ENCODE results near the gene FAM149A.
A peak's percentile ranks its signal among the peaks of the same experiment; 100 is the strongest.

Gene FAM149A

DNA sequence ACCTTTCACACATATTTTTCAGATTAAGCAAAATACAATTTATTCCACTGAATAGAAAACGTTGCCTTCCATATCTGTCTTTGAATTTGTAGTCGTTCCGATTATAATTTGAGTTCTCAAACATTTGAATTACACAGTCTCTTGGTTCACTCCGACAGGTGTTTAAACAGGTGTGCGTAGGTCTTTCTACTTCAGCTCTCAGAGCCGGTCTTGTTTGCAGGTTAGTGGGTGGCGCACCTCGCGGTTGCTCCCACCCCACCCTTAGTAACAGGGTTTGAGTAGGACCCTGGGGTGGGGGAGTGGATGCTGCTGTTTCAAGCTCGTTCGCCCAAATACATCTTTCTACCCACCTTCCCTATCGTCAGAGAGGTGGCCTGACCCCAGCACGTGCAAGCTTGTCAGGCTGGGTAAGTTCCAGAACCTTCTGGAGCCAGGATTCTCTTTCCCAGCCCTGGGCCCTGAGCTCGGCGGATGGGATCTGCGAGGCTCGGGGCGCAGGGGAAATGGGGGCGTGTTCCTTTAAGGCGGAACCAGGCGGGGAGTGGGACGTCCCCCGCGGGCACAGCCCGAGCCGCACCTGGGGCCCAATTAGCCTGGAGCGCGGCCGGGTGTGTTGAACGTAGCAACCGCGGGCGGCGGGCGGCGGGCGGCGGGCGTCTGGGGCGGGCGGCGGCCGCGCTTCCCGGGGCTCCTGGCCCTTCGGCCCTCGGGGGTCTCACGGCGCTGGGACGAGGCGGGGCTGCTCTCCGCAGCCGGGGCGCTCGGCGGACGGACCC is at the start of gene FAM149A:
FAM149A (plus strand) TSS at position 591 of the 776 bp plus-strand sequence.
- peak; percentile 19 to 50 for DNase-seq (ENCODE audit: low read depth in 2 of 2)

DNA sequence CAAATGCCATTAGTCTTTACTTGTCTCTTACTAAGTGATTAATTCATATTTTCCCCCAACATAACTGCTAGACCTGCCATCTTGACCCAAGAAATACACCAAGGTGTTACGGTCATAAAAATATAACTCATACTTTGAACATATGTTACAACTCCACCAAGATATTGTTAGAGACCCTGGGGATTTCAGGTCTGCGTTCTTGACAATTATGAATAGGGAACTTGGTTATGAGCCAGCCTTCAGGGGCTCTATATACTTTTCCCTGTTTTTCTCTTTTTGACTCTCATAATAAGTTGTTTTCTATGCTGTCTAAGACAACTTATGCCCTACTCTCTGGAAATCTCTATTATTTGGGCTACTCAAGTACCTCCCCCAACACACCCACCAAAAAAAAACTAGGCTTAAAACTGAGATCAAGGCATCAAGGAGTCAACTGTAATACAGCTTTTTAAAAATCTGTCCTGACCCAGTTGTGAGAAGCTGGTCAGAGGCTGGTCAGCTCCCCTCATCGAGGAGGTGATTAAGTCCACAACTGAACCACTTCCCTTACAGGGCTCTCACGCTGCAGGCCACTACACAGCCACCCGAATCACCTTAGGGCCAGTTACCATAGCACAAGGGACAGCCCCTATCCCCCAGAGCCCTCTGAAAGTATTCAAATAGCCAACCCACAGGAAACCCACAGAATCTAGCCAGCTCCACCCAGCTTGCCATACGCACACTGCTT is 46.1 kb upstream of the FAM149A start:
- no peak for DNase-seq (ENCODE audit: low read depth in 2 of 2)

DNA sequence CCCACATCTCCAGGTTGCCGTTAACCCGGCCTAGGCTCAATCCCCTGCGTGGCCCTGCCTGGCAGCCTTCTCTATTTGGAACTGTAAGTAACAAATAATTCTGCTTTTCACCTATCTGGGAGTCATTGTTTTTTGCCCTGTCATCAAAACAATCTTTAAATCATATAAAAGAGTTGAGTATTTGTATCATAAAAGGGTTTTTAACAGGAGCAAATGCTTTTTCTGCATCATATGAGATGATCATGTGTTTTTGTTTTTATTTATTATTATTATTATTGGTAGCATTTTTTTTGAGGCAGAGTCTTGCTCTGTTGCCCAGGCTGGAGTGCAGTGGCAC is 45.6 kb upstream of the FAM149A start:
- DNase-seq (ENCODE audit: low read depth in 2 of 2): no peak

DNA sequence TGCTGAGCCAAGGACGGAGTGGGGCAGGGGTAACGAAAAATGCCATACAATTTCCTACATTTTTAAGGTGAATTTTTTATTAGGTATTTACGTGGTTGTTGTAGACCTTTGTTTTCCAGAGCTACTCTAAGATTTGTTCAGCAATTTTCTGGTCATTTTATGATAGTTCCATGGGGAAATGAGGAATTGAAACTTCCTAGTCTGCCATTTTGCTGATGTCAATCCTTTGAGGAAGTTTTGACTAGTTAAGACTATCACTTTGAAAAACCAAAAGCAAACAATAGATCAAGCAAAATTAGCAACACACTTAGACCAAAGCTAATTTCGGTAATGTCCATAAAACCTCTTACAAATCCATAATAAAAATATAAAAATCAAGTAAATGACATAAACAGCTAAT is 42.6 kb upstream of the FAM149A start:
- no peak for DNase-seq (ENCODE audit: low read depth in 2 of 2)

DNA sequence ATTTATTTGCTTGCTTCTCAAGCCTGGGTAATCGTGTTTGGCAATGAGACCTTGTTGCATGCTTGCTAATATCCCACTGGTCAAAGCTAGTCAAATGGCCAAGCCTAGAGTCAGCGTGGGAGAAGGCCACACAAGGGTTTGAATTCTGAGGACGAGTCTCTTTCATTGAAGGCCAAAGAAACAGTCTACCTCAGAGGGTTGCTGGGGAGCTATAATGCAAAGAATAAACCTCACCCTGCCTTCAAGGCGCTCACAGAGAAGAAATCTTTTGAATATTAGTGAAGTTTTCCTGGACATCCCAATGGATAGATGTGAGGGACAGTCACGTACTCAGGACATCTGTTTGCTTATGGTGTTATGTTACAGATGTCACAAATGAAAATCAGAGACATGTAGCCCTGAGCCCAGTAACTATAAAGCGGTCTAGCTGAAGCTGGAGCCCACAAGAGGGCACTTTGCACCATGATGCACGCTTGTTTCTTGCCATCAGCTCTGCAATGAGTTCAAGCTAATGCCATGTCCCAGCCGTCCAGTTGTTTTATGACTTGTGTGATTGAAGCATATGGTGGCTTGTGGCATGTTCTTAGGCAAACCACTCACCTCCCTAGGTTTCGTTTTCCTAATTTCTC is 36.6 kb upstream of the FAM149A start:
- no peak for DNase-seq (ENCODE audit: low read depth in 2 of 2)

DNA sequence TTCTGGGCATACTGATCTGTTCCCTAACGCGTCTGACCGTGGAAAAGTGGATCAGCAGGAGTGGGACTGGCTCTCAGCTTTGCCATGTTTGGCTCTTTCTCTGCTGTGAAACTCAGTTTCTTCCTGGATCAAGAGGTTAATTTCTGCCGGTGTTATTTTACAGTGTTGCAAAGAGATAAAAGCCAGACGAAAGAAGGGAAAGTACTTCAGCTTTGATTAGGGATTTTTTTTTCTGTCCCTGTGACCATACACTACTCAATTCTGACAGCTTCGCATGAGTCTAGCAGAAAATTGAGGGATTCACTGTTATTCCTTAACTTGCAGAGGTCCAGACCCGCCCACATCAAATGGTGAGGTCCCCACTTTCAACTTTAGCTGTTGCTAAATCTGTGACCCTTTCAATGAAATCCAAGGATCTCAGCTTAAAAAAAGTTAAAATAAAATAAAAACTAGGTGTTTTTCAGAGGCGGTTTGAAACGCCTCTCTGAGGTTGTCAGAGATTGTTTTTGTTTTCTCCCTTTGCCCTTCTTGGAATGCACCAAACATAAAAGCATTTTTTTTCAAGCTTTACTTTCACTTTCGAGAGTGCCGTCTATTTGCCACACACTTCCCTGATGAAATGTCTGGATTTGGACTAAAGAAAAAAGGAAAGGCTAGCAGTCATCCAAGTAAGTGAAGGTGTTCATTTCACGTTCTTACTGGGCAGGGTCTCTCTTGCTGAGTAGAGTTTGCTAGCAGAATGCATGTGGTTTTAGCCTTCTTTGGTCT is 35.7 kb upstream of the FAM149A start, which contains the start of gene TLR3:
TLR3 (plus strand) TSS at position 576 of the 768 bp plus-strand sequence. CDS start 7,464 bp downstream, outside the sequence.
- DNase-seq (ENCODE audit: low read depth in 2 of 2): no peak

DNA sequence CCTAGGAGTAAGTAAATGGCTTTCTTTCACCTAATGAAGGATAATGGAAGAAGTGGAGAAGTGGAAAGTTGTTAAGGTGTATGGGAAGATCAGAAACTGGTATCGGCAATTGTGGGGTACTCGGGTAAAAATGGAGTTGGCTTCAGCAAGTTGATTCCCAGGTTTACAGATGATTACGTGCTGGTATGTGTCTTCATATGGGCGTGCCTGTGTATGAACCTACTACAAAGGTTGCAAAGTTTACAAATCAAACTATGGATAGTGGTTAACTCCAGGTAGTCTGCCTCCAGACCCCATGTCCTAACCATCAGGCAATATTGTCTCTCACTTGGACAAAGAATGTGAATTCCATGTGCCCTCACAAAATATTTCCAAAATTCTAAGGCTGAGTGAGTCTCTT is 34.8 kb upstream of the FAM149A start:
- no peak for DNase-seq (ENCODE audit: low read depth in 2 of 2)

DNA sequence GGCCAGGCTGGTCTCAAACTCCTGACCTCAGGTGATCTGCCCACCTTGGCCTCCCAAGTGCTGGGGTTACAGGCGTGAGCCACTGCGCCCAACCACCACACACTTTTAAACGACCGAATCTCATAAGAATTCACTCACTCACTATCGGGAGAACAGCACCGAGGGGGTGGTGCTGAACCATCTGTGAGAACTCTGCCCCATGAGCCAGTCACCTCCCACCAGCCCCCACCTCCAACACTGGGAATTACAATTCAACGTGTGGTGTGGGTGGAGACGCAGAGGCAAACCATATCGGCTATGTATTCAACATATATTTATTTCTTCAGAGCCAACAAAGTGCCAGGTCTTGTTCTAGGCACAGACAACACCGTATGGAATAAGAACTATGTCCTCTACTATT is 32.0 kb upstream of the FAM149A start:
- no peak for DNase-seq (ENCODE audit: low read depth in 2 of 2)

DNA sequence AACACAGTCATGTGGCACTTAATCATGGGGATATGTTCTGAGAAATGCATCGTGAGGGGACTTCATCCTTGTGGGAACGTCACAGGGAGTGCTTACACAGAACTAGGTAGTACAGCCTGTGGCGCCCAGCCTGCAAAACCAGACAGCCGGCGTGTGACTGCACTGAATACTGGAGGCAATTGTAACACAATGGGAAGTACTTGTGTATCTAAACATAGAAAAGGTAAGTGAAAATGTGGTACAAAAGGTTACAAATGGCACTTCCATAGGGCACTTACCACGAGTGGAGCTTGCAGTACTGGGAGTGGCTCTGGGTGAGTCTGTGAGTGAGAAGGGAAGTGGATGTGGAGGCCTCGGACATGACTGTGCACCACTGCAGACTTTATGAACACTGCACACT is 30.3 kb upstream of the FAM149A start:
- no peak for DNase-seq (ENCODE audit: low read depth in 2 of 2)

DNA sequence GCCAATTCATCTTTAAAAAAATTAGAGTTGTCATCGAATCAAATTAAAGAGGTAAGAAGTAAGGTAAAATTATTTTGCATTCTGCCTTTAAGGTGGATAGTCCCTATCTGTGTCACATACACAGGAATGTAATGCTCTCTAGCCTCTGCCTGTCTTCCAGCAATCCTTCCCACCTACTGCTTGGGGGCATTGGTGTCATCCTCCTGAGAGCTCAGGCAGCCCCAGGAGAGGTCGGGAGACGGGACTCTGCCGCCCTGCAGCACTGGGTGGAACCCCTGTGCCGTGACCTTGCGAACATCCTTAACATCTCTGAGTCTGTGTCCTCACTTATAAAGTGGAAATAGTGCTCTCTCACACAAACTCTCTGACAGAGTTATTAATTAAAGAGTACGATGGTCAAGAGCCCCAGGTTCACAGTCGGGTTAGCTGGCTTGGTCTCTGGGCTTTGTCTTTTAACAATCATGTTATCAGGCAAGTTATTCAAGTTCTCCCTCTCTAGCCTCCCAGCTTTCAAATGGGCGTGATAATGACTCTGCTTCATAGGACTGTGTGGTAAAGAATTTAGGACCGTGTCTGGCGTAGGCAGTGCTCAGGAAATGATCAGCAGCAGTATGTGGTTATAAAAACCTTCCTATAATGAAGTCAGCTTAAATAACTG is 25.4 kb upstream of the FAM149A start:
- no peak for DNase-seq (ENCODE audit: low read depth in 2 of 2)

DNA sequence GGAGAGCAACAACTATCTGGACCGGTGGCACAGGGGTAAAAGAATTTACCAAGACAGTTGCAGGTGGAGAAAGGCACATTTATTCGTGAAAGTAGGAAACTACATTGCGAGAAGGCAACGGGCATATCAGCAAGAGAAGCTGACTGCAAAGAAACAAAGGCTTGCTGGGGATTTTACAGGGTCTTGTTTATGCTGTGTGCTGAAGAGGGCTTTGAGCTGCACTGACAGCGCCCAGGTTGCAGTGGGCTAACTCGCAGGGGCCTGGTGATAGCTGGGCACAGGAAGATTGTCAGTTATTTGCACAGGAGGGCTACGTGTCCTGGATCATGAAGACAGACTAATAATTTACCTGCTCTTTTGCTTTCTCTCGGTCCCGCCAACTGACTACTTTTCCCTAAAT is 24.8 kb upstream of the FAM149A start:
- DNase-seq (ENCODE audit: low read depth in 2 of 2): no peak

DNA sequence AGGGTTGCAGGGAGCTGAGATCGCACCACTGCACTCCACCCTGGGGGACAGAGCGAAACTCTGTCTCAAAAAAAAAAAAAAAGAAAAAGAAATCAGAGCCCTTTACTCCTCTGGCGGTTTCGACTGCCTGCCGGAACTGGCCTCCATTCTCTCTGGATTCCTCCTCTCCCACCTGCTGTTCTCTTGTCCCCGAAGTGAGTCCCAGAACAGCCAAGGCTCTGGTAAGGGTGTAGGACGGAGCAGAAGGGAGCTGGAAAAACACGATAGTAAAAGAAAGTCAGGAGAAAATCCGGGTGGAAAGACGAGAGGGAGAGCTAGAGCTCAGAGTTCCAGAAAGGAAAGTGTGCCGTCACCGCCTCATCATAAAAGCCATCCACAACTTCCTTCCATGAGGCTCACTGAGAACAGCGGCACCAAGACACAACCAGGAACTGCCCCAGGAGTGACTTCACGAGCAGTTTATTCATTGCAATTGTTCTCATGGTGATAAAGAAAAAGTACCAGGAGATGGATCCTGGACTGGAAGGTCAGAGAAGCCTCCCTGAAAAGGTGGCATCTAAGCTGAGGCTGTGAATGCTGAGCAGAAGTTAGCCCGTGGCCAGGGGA is 23.2 kb upstream of the FAM149A start:
- DNase-seq (ENCODE audit: low read depth in 2 of 2): no peak

DNA sequence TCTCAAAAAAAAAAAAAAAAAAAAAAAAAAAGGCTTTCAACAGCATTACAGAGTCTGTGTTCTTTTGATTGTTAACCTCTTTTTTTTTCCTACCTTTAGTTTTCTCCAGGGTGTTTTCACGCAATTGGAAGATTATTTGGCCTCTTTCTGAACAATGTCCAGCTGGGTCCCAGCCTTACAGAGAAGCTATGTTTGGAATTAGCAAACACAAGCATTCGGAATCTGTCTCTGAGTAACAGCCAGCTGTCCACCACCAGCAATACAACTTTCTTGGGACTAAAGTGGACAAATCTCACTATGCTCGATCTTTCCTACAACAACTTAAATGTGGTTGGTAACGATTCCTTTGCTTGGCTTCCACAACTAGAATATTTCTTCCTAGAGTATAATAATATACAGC is 22.3 kb upstream of the FAM149A start:
- DNase-seq (ENCODE audit: low read depth in 2 of 2): no peak

DNA sequence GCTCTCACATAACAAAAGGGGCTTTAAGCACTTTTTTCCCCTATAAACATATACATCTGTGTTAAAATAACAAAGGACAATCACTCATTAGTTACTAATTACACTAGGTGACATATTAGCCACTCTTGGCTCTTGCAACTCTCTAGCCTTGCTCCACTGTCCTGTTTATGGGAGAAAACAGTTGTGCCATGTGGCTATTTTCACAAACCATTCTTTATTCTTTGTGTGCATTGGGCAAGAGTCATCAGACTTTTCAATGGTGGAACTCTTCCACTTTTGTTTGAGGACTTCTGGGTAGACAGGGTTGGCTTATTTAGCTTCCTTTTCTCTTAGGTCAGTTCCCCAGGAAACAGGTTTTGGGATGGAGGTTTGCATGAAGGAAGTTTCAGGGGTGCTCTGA is 16.0 kb upstream of the FAM149A start:
- DNase-seq (ENCODE audit: low read depth in 2 of 2): no peak

DNA sequence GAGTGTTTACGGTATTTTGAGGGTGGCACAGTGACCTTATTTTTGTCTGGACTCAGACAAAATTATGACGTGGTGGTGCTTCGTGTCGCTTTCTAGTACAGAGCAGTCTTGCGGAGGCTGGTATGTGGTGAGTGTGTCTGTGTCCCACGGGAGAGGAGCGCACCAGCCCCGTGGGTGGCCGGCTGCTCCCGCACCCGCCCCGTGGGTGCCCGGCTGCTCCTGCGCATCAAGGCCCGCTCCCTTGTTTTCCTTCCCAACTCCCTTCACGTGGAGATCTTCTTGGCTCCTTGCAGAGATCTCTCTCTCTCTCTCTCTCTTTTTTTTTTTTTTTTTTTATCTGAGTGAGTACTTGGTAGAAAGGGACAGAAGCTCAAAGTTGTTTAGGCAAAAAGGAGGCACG is 12.2 kb upstream of the FAM149A start:
- no peak for DNase-seq (ENCODE audit: low read depth in 2 of 2)

DNA sequence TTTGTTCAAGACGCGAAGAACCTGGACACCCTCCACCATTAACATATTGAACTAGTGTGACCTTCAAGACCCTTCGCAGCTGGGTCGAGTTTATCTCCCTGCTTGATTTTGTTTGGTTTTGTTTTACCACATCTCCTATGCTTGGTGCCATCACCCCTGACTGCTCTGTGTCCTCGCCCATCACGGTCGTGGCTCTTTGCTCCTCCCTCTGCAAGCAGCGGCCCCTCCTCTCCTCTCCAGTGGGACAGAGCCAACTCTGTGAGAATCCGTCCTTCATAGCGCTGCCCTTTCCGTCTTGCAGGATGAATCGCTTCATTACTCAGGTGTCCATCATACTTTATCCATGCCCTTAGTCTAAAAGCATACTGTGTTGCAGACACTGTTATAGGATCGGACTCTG is 9.1 kb upstream of the FAM149A start:
- no peak for DNase-seq (ENCODE audit: low read depth in 2 of 2)

DNA sequence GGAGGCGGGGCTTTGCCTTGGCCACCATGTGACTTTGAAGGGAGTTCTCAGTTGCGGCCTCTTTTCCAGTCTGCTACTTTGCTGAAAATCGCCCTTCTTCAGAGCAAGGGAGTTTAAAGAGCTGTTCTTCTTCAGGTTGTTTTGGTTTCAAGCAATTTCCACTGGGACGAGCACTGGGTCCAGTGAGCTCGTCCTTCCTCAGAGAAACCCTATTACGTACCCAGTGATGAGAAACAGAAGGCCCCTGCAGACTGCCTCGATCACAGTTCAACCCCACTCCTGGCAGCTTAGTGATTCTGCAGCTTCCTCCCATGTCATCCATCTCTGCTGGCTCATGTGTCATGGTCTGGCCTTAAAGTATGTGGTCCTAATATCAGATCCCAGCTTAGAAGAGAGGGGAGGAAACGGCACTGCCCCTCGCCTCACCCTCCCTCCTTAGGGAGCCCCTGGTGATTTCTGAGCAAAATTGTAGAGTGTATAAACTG is 7.8 kb upstream of the FAM149A start:
- DNase-seq (ENCODE audit: low read depth in 2 of 2): no peak

DNA sequence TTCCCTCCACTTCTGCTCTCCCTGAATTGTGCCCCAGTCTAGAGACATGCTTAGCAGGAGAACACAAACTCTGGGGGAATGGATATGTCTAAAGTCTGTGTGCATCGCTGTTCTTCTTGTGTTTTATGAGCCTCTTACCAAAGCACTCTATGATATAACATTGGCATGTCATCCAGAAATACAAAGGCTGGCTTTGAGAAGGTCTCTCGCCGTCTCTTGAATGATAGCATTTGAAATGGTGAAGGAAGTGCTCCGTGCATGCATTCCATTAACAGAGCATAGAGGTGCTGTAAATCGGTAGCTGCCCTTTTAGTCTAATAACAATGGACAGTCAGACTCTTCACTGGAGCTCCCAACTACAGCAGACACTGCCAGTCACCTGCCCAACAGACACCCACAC is 7.1 kb upstream of the FAM149A start:
- DNase-seq (ENCODE audit: low read depth in 2 of 2): no peak

DNA sequence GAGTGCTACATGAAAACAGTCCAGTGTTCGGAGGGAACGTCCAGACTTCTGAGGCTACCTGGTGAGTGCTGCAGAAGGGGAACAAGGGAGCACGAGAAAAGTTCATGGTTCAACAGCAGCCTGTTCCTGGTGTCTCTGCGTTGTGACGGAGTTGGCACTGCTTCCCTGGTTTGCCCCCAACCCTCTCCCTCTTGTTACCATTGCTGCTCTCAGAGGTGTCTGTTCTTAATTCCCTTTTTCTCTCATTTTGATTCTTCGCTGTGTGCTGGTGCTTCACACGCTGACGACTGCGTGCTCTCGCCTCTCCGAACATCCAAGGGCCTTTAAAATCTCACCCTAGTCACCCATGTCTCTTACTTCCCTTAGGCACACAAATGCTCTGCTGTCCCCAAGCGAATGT is 1.6 kb upstream of the FAM149A start:
- DNase-seq (ENCODE audit: low read depth in 2 of 2): no peak

DNA sequence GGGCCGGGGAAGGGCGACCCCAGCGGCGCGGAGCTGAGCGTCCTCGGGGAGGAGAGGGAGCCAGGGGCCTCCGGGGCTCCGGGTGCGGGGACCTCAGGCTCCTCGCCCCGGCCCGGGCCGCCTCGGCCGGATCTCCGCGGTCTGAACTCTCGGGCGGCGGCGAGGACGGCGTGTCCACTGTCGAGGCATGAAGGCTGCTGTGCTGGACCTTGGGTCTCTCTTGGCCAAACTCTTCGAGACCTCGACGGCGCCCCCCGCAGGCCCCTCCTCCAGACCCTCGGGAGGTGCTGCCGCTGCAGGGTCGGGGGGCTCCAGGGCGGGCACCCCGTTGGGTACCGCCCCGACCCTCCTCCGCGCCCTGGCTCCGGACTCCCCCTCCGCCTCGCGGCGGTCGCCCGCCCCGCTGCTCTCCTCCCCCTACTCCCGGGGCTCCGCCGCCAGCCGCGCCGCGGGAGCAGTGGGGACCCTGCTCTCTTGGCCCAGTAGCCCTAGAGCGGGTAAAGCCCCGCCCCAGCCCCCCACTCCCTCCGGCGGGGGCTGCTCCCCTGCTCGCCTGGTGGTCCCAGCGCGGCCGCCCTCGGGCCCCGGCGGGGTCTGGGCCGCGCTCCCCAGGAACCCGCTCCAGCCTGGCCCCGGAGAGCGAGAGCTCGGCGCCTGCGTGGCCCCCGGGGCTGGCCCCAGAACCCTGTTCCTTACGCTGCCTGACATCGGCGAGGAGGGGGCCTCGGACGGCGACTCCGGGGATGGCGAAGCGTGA is 564 bp downstream of the FAM149A start:
- no peak for DNase-seq (ENCODE audit: low read depth in 2 of 2)

Data from stimulated activated CD4-positive, alpha-beta T cell treated with anti-CD3 and anti-CD28 coated beads, Interleukin-12 subunit alpha, Interleukin-12 subunit beta, amount 100 ng/mL, for 24 hours (primary cell).